Endothelial cell of umbilical vein (primary cell): ENCODE measurements around the gene NCAPH2. TPM values are rescaled to one million over a fixed set of nuclear protein-coding genes. Genes with fewer than 3 reads are reported as not detected.

ENCODE experiments used
- BruUV-seq: library from RNA; stranded (reverse); fragments of 400-500 nt; replicated peaks from 2 replicates; lab custom pipeline; 2021; lab: Mats Ljungman, UMichigan
- CTCF ChIA-PET: fragments of 300-600, 350-600 bp; sonication (Branson Sonifier 250); formaldehyde crosslinking; loops from one replicate; lab custom pipeline; 2021; ENCODE audit warnings: antibody characterized with exemption, inconsistent platforms; lab: Charles Lee
- POLR2A ChIA-PET: fragments of 300-600, 350-600 bp; sonication (Branson Sonifier 250); formaldehyde crosslinking; loops from one replicate; lab custom pipeline; 2021; ENCODE audit warnings: antibody characterized with exemption, inconsistent platforms; lab: Charles Lee
- DNase-seq: peaks from one replicate; pipeline ENCODE4 v3.0.0-alpha.2; 2011; ENCODE audit warnings: low read depth, low spot score
- FAIRE-seq: peaks from 2 replicates; lab custom pipeline; 2011; peaks lifted over from hg19 to GRCh38; lab: Jason Lieb, UNC
- H2AFZ ChIP-seq: 2 replicates; pipeline ENCODE4 v1.6.0; 2012; ENCODE audit warnings: low read depth, low read length, control low read depth, inconsistent platforms
- H3K27ac ChIP-seq: 2 replicates; pipeline ENCODE4 v1.5.1; 2011; ENCODE audit warnings: low read depth, mild to moderate bottlenecking, control low read depth, low read length, moderate library complexity; ENCODE audit not compliant: insufficient read depth
- H3K27me3 ChIP-seq, 2 experiments: 2 replicates each; pipeline versions ENCODE4 v1.6.0 to v1.6.1; 2011; ENCODE audit warnings: low read length in 2 of 2, mixed read lengths in 1 of 2; ENCODE audit not compliant: control insufficient read depth in 2 of 2, insufficient read depth in 2 of 2
- H3K36me3 ChIP-seq, 2 experiments: 2 replicates in 1 of 2; 3 replicates in 1 of 2; pipeline ENCODE4 v1.5.1; 2011; ENCODE audit warnings: low read length in 2 of 2, mild to moderate bottlenecking in 1 of 2, moderate library complexity in 1 of 2; ENCODE audit not compliant: control insufficient read depth in 2 of 2, insufficient read depth in 2 of 2; ENCODE audit errors: extremely low read depth in 1 of 2
- H3K4me1 ChIP-seq: 3 replicates; pipeline ENCODE4 v1.5.1; 2011; ENCODE audit warnings: mild to moderate bottlenecking, low read length; ENCODE audit not compliant: control insufficient read depth, insufficient read depth; ENCODE audit errors: extremely low read depth
- H3K4me2 ChIP-seq: 2 replicates; pipeline ENCODE4 v1.6.1; 2011; ENCODE audit warnings: low read length, control low read depth, mixed read lengths; ENCODE audit not compliant: insufficient read depth
- H3K4me3 ChIP-seq, 3 experiments: fragments of 200-600 bp in 1 of 3; sonication (generic), shearing (Covaris generic) in 1 of 3; replicated peaks in 1 of 3; 2 replicates each; pipeline ENCODE4 v1.5.1; 2011 to 2016; ENCODE audit warnings: control low read depth in 3 of 3, low read length in 3 of 3, mild to moderate bottlenecking in 2 of 3, inconsistent platforms in 1 of 3, low read depth in 1 of 3, moderate library complexity in 1 of 3; ENCODE audit not compliant: insufficient read depth in 1 of 3
- H3K79me2 ChIP-seq: 2 replicates; pipeline ENCODE4 v1.6.0; 2012; ENCODE audit warnings: low read length, inconsistent platforms; ENCODE audit not compliant: control insufficient read depth, insufficient read depth
- H3K9ac ChIP-seq: replicated peaks from 2 replicates; pipeline ENCODE3; 2011; ENCODE audit warnings: low read length, control low read depth; ENCODE audit not compliant: insufficient read depth; ENCODE audit errors: extremely low read depth
- H3K9me1 ChIP-seq: replicated peaks from 3 replicates; pipeline ENCODE4 v1.6.0; 2011; ENCODE audit warnings: mild to moderate bottlenecking, low read length; ENCODE audit not compliant: control insufficient read depth, insufficient read depth; ENCODE audit errors: extremely low read depth
- H3K9me3 ChIP-seq: replicated peaks from 2 replicates; pipeline ENCODE4 v1.5.1; 2012; ENCODE audit warnings: low read length, inconsistent platforms; ENCODE audit not compliant: control insufficient read depth, insufficient read depth
- H4K20me1 ChIP-seq: replicated peaks from 2 replicates; pipeline ENCODE3; 2011; ENCODE audit warnings: mild to moderate bottlenecking, low read length; ENCODE audit not compliant: control insufficient read depth, insufficient read depth; ENCODE audit errors: extremely low read depth
- CTCF ChIP-seq, 2 donors: IDR thresholded peaks; 1 replicate in 1 of 2; 2 replicates in 1 of 2; pipeline ENCODE4 v1.5.1; 2011; ENCODE audit warnings: low read length in 2 of 2, mild to moderate bottlenecking in 2 of 2, moderate library complexity in 2 of 2, control low read depth in 1 of 2, inconsistent platforms in 1 of 2, low read depth in 1 of 2; ENCODE audit not compliant: insufficient read depth in 1 of 2; ENCODE audit errors: extremely low read depth in 1 of 2
- EZH2 ChIP-seq: IDR thresholded peaks from 2 replicates; pipeline ENCODE4 v1.6.1; 2012; ENCODE audit warnings: borderline replicate concordance, low read depth, mild to moderate bottlenecking, moderate library complexity, low read length, inconsistent platforms; ENCODE audit not compliant: severe bottlenecking
- FOS ChIP-seq: IDR thresholded peaks from 2 replicates; pipeline ENCODE4 v1.6.1; 2011; ENCODE audit warnings: mild to moderate bottlenecking, low read length, moderate library complexity, borderline replicate concordance; ENCODE audit not compliant: insufficient read depth
- GATA2 ChIP-seq: IDR thresholded peaks from 2 replicates; pipeline ENCODE4 v1.7.0; 2011; ENCODE audit warnings: low read depth, mild to moderate bottlenecking, moderate library complexity, mixed read lengths, low read length; ENCODE audit not compliant: insufficient read length, insufficient read depth
- JUN ChIP-seq: IDR thresholded peaks from 2 replicates; pipeline ENCODE4 v1.6.1; 2011; ENCODE audit warnings: borderline replicate concordance, low read depth; ENCODE audit not compliant: insufficient read length, insufficient read depth
- MAX ChIP-seq: IDR thresholded peaks from 2 replicates; pipeline ENCODE4 v1.6.1; 2011; ENCODE audit not compliant: insufficient read depth, insufficient read length
- MYC ChIP-seq: IDR thresholded peaks from one replicate; pipeline ENCODE4 v1.6.1; 2011; ENCODE audit warnings: mild to moderate bottlenecking, low read depth, low read length
- POLR2A ChIP-seq: IDR thresholded peaks from 2 replicates; pipeline ENCODE4 v1.6.1; 2012; ENCODE audit warnings: low read depth, mild to moderate bottlenecking, control low read depth, low read length
- POLR2AphosphoS5 ChIP-seq: IDR thresholded peaks from 2 replicates; pipeline ENCODE4 v1.6.1; 2012; ENCODE audit warnings: low read depth, mild to moderate bottlenecking, control low read depth, low read length, moderate library complexity; ENCODE audit not compliant: insufficient read depth
- dilution Hi-C: fragments of 300-500 bp; cut with MboI; formaldehyde crosslinking; loops from one replicate; pipeline ENCODE4 v1.15.0; 2019; ENCODE audit warnings: low sequenced_read_pairs; ENCODE audit not compliant: extremely low pct_ligation_motif_present
- intact Hi-C: fragments of 100-400 bp; cut with micrococcal nuclease; formaldehyde crosslinking; loops from one replicate; pipeline ENCODE4 v1.10.0; 2022
- polyA plus RNA-seq, 4 experiments: library from polyadenylated mRNA; depleted of rRNA in 3 of 4; stranded (reverse) in 3 of 4; unstranded in 1 of 4; fragments of >200 nt; gene quantifications; 2 replicates each; pipeline versions ENCODE4 v1.2.1 to v1.2.3, GENCODE V29; 2011 to 2012; ENCODE audit warnings: missing spikeins in 1 of 4
- total RNA-seq: library from RNA; stranded (reverse); gene quantifications from 2 replicates; pipeline ENCODE4 v1.2.3, GENCODE V29; 2021

NCAPH2 gene
- total and polyA plus RNA-seq, 2 donors (not counting 3 experiments of a cell fraction or from before 2014, with no cell fraction given), result 42.4 to 43.2 TPM

GRCh38 chr22:50523806-50524675 is 16.0 kb downstream of the NCAPH2 start:
- Histone ChIP-seq H3K9me3 (no peaks in the 10 kb centered on the region), H3K79me2 (peaks cover 10% of the 10 kb centered on the region), H2AFZ (no peak overlapping the region), H3K27ac (no peak overlapping the region), H3K9ac (peak overlapping the region; percentile 68), H3K9me1 (no peaks in the 10 kb centered on the region), H3K4me1 (peaks cover 12% of the 10 kb centered on the region), H3K4me3 (peak overlapping the region; percentile 29 to 66 (median 48)), H3K4me2 (peak overlapping the region; percentile 40), H3K27me3 (no peaks in the 10 kb centered on the region), H3K36me3 (peaks cover 0 to 22% of the 10 kb centered on the region in 2 experiments), H4K20me1 (no peaks in the 10 kb centered on the region)
- no TSS peak for BruUV-seq
- intact Hi-C loops, result loop anchor here (2.0 kb wide), 1 partner anchor 59 kb away; the partner anchor contains the start of gene CHKB
- ChIA-PET POLR2A (interaction anchor here (0.6 kb wide), 1 partner anchor 24 kb away, joined by 4 read pairs; no protein-coding TSS in a partner anchor), CTCF (interaction anchor here (0.8 to 2.7 kb wide), 7 partner anchors 9 to 287 kb away, joined by 3 to 28 read pairs (median 16); partner anchors contain the start of gene SYCE3)
- no peak for DNase-seq
- dilution Hi-C loops, result no loop called here
- no peak for FAIRE-seq
- TF ChIP-seq FOS, result no peak
- no peak for TF ChIP-seq POLR2A
- no peak for TF ChIP-seq GATA2

- FAIRE-seq, result peak; percentile 66
- peak overlapping the region; percentile 40 for H3K4me2 ChIP-seq
- TF ChIP-seq CTCF (IDR thresholded peaks at IDR 0.05; ENCODE audit: extremely low read depth in 1 of 2, insufficient read depth in 1 of 2, low read depth in 1 of 2, low read length in 2 of 2) (no peak), POLR2A (no peak), FOS (no peak), GATA2 (no peak), MYC (no peak), EZH2 (no peak), MAX (no peak), JUN (no peak), POLR2AphosphoS5 (no peak)
- BruUV-seq, result no TSS peak
- no peak for DNase-seq
- ChIA-PET POLR2A (interaction anchor here (0.6 kb wide), 1 partner anchor 23 kb away, joined by 4 read pairs; no protein-coding TSS in a partner anchor), CTCF (interaction anchor here (0.8 to 2.7 kb wide), 10 partner anchors 10 to 287 kb away, joined by 3 to 28 read pairs (median 9); partner anchors contain the start of gene SYCE3)
- intact Hi-C loops (loop anchor here (1.0 to 2.0 kb wide), 4 partner anchors 16 to 148 kb away; partner anchors contain the start of genes CHKB, NCAPH2 and SHANK3), dilution Hi-C loops (no loop called here)
- no peaks in the 10 kb centered on the region for H3K9me3 ChIP-seq
- peaks cover 0 to 2% of the 10 kb centered on the region in 2 experiments for H3K27me3 ChIP-seq
- H3K27ac ChIP-seq, result peak overlapping the region; percentile 57
- no peaks in the 10 kb centered on the region for H4K20me1 ChIP-seq
- H3K79me2 ChIP-seq, result peaks cover 10% of the 10 kb centered on the region
- H3K36me3 ChIP-seq, result peaks cover 0 to 22% of the 10 kb centered on the region in 2 experiments
- peak overlapping the region; percentile 68 for H3K9ac ChIP-seq
- peak overlapping the region; percentile 64 for H2AFZ ChIP-seq
- peaks cover 12% of the 10 kb centered on the region for H3K4me1 ChIP-seq
- no peaks in the 10 kb centered on the region for H3K9me1 ChIP-seq
- peak overlapping the region; percentile 29 to 66 (median 48) for H3K4me3 ChIP-seq
Observed at GRCh38 chr22:50524676-50525103, 16.7 kb downstream of the NCAPH2 start.
